Measurements from ENCODE around the gene SLC4A7.

SLC4A7 gene

GRCh38 chr3:27345493-27345892 is 138.7 kb downstream of the SLC4A7 start:
- no CpG with 5 or more reads among the region's 5 CpGs for WGBS (ENCODE audit: extremely low coverage, insufficient coverage, insufficient read length)
- no peak overlapping the region for H2AFZ ChIP-seq (ENCODE audit: insufficient read depth, low read length, poor library complexity)
- no peak overlapping the region for H3K4me2 ChIP-seq (ENCODE audit: low read length)
- no peak overlapping the region for H4K12ac ChIP-seq (ENCODE audit: low read depth, low read length)
- no peak overlapping the region for H3K23ac ChIP-seq (ENCODE audit: low read length)
- H2BK12ac ChIP-seq (ENCODE audit: low read length) = no peak overlapping the region
- H3K18ac ChIP-seq (ENCODE audit: low read length) = no peak overlapping the region
- no peak overlapping the region for H2BK5ac ChIP-seq (ENCODE audit: low read depth, low read length, poor library complexity)
- H3K4me1 ChIP-seq (ENCODE audit: control insufficient read depth in 1 of 2, insufficient read depth in 2 of 2, low read length in 2 of 2) = no peaks in the 10 kb centered on the region
- no peaks in the 10 kb centered on the region for H3K79me1 ChIP-seq (ENCODE audit: low read length)
- H2AK5ac ChIP-seq (ENCODE audit: low read length) = no peak overlapping the region
- H3K27ac ChIP-seq (ENCODE audit: low read depth, low read length) = no peak overlapping the region
- DNase-seq = no peak
- no peaks in the 10 kb centered on the region for H3K79me2 ChIP-seq (ENCODE audit: control insufficient read depth, insufficient read depth, low read length, poor library complexity)
- H3K4me3 ChIP-seq (ENCODE audit: low read depth, low read length) = no peak overlapping the region
- H4K91ac ChIP-seq (ENCODE audit: low read depth, low read length) = no peak overlapping the region
- no peak overlapping the region for H3K4ac ChIP-seq (ENCODE audit: low read depth, low read length)
- H3K9me3 ChIP-seq (ENCODE audit: insufficient read depth, low read depth, low read length) = no peaks in the 10 kb centered on the region
- no peak overlapping the region for H3K14ac ChIP-seq (ENCODE audit: low read length)
- H4K8ac ChIP-seq (ENCODE audit: low read depth, low read length) = no peak overlapping the region
- H3K36me3 ChIP-seq (ENCODE audit: control insufficient read depth in 1 of 2, insufficient read depth in 2 of 2, low read length in 2 of 2) = no peaks in the 10 kb centered on the region
- H2BK120ac ChIP-seq (ENCODE audit: insufficient read depth, low read length, poor library complexity) = no peak overlapping the region
- H3K9ac ChIP-seq (ENCODE audit: low read length) = no peak overlapping the region
- no peaks in the 10 kb centered on the region for H3K27me3 ChIP-seq (ENCODE audit: insufficient read depth, low read length)

- Histone ChIP-seq H2BK120ac (ENCODE audit: insufficient read depth, low read length, poor library complexity) (no peak overlapping the region), H3K79me2 (ENCODE audit: control insufficient read depth, insufficient read depth, low read length, poor library complexity) (no peaks in the 10 kb centered on the region), H4K12ac (ENCODE audit: low read depth, low read length) (no peak overlapping the region), H3K9ac (ENCODE audit: low read length) (no peak overlapping the region), H4K8ac (ENCODE audit: low read depth, low read length) (no peak overlapping the region), H2BK5ac (ENCODE audit: low read depth, low read length, poor library complexity) (no peak overlapping the region), H3K27me3 (ENCODE audit: insufficient read depth, low read length) (no peaks in the 10 kb centered on the region), H3K4me1 (ENCODE audit: control insufficient read depth in 1 of 2, insufficient read depth in 2 of 2, low read length in 2 of 2) (no peaks in the 10 kb centered on the region), H3K27ac (ENCODE audit: low read depth, low read length) (no peak overlapping the region), H3K23ac (ENCODE audit: low read length) (no peak overlapping the region), H3K9me3 (ENCODE audit: insufficient read depth, low read depth, low read length) (no peaks in the 10 kb centered on the region), H3K79me1 (ENCODE audit: low read length) (no peaks in the 10 kb centered on the region), H2BK12ac (ENCODE audit: low read length) (no peak overlapping the region), H3K14ac (ENCODE audit: low read length) (no peak overlapping the region), H2AFZ (ENCODE audit: insufficient read depth, low read length, poor library complexity) (no peak overlapping the region), H3K18ac (ENCODE audit: low read length) (no peak overlapping the region), H3K36me3 (ENCODE audit: control insufficient read depth in 1 of 2, insufficient read depth in 2 of 2, low read length in 2 of 2) (no peaks in the 10 kb centered on the region), H3K4me3 (ENCODE audit: low read depth, low read length) (no peak overlapping the region), H4K91ac (ENCODE audit: low read depth, low read length) (no peak overlapping the region), H3K4ac (ENCODE audit: low read depth, low read length) (no peak overlapping the region), H3K4me2 (ENCODE audit: low read length) (no peak overlapping the region), H2AK5ac (ENCODE audit: low read length) (no peak overlapping the region)
- no peak for DNase-seq
- WGBS (ENCODE audit: extremely low coverage, insufficient coverage, insufficient read length) = no CpG with 5 or more reads among the region's 2 CpGs
These were observed 139.1 kb downstream of the SLC4A7 start for GRCh38 chr3:27345045-27345444.

GRCh38 chr3:27344192-27344591 is 140.0 kb downstream of the SLC4A7 start:
- H2AFZ ChIP-seq (ENCODE audit: insufficient read depth, low read length, poor library complexity) = no peak overlapping the region
- H3K18ac ChIP-seq (ENCODE audit: low read length) = no peak overlapping the region
- no peak overlapping the region for H2AK5ac ChIP-seq (ENCODE audit: low read length)
- H3K79me2 ChIP-seq (ENCODE audit: control insufficient read depth, insufficient read depth, low read length, poor library complexity) = no peaks in the 10 kb centered on the region
- no peak overlapping the region for H3K14ac ChIP-seq (ENCODE audit: low read length)
- no peak overlapping the region for H4K8ac ChIP-seq (ENCODE audit: low read depth, low read length)
- H4K12ac ChIP-seq (ENCODE audit: low read depth, low read length) = no peak overlapping the region
- no peak overlapping the region for H3K27ac ChIP-seq (ENCODE audit: low read depth, low read length)
- H3K4ac ChIP-seq (ENCODE audit: low read depth, low read length) = no peak overlapping the region
- no peaks in the 10 kb centered on the region for H3K9me3 ChIP-seq (ENCODE audit: insufficient read depth, low read depth, low read length)
- no peaks in the 10 kb centered on the region for H3K79me1 ChIP-seq (ENCODE audit: low read length)
- no peak overlapping the region for H2BK120ac ChIP-seq (ENCODE audit: insufficient read depth, low read length, poor library complexity)
- no peaks in the 10 kb centered on the region for H3K36me3 ChIP-seq (ENCODE audit: control insufficient read depth in 1 of 2, insufficient read depth in 2 of 2, low read length in 2 of 2)
- no peaks in the 10 kb centered on the region for H3K27me3 ChIP-seq (ENCODE audit: insufficient read depth, low read length)
- H3K9ac ChIP-seq (ENCODE audit: low read length) = no peak overlapping the region
- no peak overlapping the region for H2BK5ac ChIP-seq (ENCODE audit: low read depth, low read length, poor library complexity)
- WGBS (ENCODE audit: extremely low coverage, insufficient coverage, insufficient read length) = no CpG with 5 or more reads among the region's 3 CpGs
- DNase-seq = no peak
- H3K4me3 ChIP-seq (ENCODE audit: low read depth, low read length) = no peak overlapping the region
- no peak overlapping the region for H2BK12ac ChIP-seq (ENCODE audit: low read length)
- H4K91ac ChIP-seq (ENCODE audit: low read depth, low read length) = no peak overlapping the region
- no peaks in the 10 kb centered on the region for H3K4me1 ChIP-seq (ENCODE audit: control insufficient read depth in 1 of 2, insufficient read depth in 2 of 2, low read length in 2 of 2)
- H3K4me2 ChIP-seq (ENCODE audit: low read length) = no peak overlapping the region
- no peak overlapping the region for H3K23ac ChIP-seq (ENCODE audit: low read length)

- no peak overlapping the region for H2BK5ac ChIP-seq (ENCODE audit: low read depth, low read length, poor library complexity)
- no peak overlapping the region for H3K4ac ChIP-seq (ENCODE audit: low read depth, low read length)
- H3K23ac ChIP-seq (ENCODE audit: low read length) = no peak overlapping the region
- H3K27me3 ChIP-seq (ENCODE audit: insufficient read depth, low read length) = no peaks in the 10 kb centered on the region
- no peak overlapping the region for H4K12ac ChIP-seq (ENCODE audit: low read depth, low read length)
- H2AK5ac ChIP-seq (ENCODE audit: low read length) = no peak overlapping the region
- no peak for DNase-seq
- H3K4me2 ChIP-seq (ENCODE audit: low read length) = no peak overlapping the region
- no peak overlapping the region for H3K14ac ChIP-seq (ENCODE audit: low read length)
- no peaks in the 10 kb centered on the region for H3K9me3 ChIP-seq (ENCODE audit: insufficient read depth, low read depth, low read length)
- H3K36me3 ChIP-seq (ENCODE audit: control insufficient read depth in 1 of 2, insufficient read depth in 2 of 2, low read length in 2 of 2) = no peaks in the 10 kb centered on the region
- no peak overlapping the region for H4K91ac ChIP-seq (ENCODE audit: low read depth, low read length)
- WGBS (ENCODE audit: extremely low coverage, insufficient coverage, insufficient read length) = no CpG with 5 or more reads among the region's 1 CpG
- no peaks in the 10 kb centered on the region for H3K79me1 ChIP-seq (ENCODE audit: low read length)
- no peak overlapping the region for H2AFZ ChIP-seq (ENCODE audit: insufficient read depth, low read length, poor library complexity)
- H2BK12ac ChIP-seq (ENCODE audit: low read length) = no peak overlapping the region
- H2BK120ac ChIP-seq (ENCODE audit: insufficient read depth, low read length, poor library complexity) = no peak overlapping the region
- no peak overlapping the region for H3K27ac ChIP-seq (ENCODE audit: low read depth, low read length)
- no peak overlapping the region for H3K4me3 ChIP-seq (ENCODE audit: low read depth, low read length)
- H3K4me1 ChIP-seq (ENCODE audit: control insufficient read depth in 1 of 2, insufficient read depth in 2 of 2, low read length in 2 of 2) = no peaks in the 10 kb centered on the region
- no peak overlapping the region for H3K9ac ChIP-seq (ENCODE audit: low read length)
- H3K79me2 ChIP-seq (ENCODE audit: control insufficient read depth, insufficient read depth, low read length, poor library complexity) = no peaks in the 10 kb centered on the region
- H4K8ac ChIP-seq (ENCODE audit: low read depth, low read length) = no peak overlapping the region
- no peak overlapping the region for H3K18ac ChIP-seq (ENCODE audit: low read length)
These were observed 141.9 kb downstream of the SLC4A7 start for GRCh38 chr3:27342267-27342666.

All from trophoblast cell (in vitro differentiated cells and primary cell).